GM18868 (cell line): ENCODE measurements around the gene CYB5A.

Experiments
- ATAC-seq: cut with Tn5 transposase; IDR thresholded peaks from one replicate; pipeline ENCODE4 v1.9.1; 2021; ENCODE audit warnings: mild to moderate bottlenecking, moderate library complexity; ENCODE audit not compliant: unreplicated experiment

CYB5A gene

DNA sequence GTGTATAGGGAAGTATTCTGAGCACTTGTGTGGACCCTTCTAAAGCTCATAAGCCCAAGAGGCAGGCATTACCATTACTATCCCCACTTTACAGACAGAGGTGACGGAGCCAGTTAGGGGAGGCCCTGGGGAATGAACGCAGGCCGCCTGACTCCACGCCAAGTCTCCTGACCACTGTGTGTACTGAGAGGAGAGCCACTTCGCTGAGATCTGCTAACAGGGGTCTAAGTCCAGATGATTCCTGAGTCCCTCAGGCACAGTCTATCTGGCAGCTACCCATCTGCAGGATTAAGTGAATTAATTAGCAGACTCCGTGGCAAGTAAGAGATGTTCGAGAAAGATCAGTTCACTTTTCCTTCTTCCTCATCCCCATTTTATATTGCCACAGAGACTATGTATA, 13.7 kb downstream of the CYB5A start:
- ATAC-seq: no peak

GRCh38 chr18:74277296-74277695, 14.5 kb downstream of the CYB5A start:
- no peak for ATAC-seq

- no peak for ATAC-seq
These were observed 15.2 kb downstream of the CYB5A start for GRCh38 chr18:74276609-74277008.

DNA sequence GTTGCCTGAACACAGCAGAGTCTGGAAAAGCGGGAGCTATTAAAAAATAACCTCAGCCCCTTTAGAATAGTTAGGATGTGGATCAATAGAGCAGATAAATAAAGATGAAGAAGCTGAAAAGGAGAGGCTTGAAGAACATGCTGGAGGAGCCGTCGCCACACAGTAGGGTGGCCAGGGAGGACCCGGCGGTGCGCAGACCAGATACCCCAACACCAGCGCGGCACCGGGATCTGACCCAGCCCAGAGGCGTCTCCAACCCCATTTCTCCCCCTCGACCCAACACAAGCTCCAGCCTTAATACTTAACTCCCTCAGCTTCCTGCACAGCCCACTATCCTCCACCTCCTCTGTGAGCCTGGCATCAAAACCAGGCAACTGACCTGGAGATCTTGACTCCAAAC, 16.0 kb downstream of the CYB5A start:
- ATAC-seq: no peak

GRCh38 chr18:74274700-74275099, 17.1 kb downstream of the CYB5A start:
- ATAC-seq: no peak

DNA sequence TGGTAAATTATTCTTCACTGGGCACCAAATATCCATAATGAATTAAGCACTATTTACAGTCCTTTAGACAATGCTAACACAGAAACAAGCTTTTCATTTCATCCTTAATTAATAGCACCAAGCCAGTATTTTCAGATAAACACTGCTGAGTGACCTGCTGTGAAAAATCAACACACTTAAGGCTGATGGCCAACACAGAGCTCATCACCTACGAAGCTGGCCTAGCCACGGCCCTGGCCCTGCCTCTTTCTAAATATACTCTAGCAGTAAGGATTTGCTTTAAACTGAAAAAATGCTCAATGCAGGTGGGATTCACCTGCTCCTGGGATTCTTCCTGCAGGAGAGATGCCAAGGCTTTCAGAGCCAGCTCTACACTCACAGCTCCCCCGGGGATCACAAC, 18.4 kb downstream of the CYB5A start:
- ATAC-seq: no peak

DNA sequence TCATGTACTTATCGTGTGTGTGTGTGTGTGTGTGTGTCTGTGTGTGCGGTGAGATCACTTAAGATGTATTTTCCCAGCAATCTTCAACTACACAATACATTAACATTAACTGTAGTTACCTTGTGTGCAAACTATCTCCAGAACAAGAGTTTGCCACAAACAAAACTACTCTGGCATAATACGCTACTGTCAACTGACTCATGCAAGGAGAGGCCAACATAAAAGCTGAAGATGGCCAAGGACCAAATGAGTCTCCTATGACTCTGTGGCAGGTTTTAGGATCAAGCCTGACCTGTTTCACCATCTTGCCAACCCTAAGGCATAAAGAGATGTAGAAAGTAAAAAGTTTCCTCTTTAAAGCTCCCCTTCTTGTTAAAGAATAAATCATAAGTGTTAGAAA, 20.1 kb downstream of the CYB5A start:
- ATAC-seq: no peak

DNA sequence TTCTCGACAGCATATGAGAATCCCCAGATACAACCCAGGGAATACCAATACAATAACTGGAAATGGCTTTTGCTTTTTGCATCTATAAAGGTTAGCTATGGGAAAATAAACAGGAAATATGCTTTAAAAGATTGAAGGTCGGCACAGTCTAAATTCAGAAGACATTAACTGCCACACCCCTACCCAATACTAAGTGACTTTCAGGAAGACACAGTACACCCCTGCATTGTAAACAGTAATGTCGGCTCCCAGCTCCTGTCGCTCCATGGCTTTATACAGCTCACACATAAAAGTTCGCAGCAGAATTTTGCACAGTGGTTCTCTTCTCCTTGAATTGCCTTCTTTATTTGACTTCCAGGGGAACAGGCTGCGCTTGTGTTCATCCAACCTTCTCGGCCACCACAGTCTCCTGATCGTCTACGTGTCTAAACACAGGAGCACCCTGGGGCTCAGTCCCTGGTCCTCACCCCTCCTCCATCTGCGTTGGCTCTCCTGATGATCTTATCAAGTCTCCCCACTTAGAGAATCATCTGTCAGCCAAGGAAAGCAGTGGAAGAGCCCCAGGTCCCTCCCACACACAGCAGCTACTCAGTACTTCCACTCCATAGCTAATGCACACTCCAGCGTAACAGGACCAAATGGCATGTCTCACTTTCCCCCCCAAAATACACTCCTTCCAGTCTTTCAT, 22.7 kb downstream of the CYB5A start:
- ATAC-seq: no peak

DNA sequence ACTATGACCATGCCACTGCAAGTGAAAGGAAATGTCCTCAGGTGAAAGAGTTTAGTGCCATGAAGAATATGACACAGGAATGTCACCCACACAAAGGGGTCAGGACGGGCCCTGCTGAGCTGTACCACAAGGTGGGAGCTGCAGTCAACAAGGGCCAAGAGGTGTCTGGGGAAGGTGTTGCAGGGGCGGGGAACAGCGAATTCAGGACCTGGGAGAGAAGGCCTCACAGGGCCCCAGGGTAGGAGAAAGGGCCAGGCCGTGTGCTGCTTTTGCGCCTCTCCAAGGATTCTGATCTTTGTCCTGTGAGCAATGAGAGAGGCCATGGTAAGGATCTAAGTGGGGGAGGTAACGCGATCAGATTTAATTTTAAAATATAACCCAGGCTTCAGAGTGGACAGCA, 23.6 kb downstream of the CYB5A start:
- ATAC-seq: no peak

- ATAC-seq: no peak
These were observed 25.6 kb downstream of the CYB5A start for GRCh38 chr18:74266161-74266560.

GRCh38 chr18:74265546-74266098, 26.1 kb downstream of the CYB5A start:
- no peak for ATAC-seq

DNA sequence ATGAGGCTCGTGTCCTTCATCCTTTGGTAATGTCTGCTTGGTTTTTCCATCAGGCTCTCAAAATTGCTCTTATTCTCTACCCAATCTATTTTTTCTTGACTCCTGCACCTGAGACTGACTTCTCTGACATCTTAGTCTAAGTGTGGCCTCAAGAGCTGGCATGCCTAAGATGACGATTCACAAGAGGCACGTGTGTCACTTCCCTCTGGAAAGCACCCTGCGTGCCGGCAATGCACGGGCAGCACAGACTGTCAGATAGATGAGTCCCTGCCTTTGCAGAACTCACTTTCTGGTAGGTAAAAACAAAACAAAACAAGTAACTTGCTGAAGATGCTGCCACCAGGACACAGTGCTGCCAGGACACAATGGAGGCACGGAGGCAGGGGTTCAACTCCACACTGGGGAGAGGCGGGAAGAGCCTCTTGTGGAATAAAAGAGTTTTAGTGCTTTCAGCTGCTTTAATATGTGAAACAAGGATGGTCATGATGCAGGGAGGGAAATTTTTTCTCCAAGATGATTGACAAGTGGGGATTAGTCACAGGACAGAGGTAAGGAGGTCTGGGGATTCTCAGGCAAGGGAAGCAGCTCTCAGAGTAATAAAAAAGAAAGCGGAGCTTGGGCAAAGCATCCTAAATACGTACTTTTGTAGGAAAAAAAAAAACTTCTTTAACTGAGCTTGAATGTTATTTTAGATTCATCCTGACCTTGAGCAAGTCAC, 27.3 kb downstream of the CYB5A start:
- peak; percentile 100 for ATAC-seq

DNA sequence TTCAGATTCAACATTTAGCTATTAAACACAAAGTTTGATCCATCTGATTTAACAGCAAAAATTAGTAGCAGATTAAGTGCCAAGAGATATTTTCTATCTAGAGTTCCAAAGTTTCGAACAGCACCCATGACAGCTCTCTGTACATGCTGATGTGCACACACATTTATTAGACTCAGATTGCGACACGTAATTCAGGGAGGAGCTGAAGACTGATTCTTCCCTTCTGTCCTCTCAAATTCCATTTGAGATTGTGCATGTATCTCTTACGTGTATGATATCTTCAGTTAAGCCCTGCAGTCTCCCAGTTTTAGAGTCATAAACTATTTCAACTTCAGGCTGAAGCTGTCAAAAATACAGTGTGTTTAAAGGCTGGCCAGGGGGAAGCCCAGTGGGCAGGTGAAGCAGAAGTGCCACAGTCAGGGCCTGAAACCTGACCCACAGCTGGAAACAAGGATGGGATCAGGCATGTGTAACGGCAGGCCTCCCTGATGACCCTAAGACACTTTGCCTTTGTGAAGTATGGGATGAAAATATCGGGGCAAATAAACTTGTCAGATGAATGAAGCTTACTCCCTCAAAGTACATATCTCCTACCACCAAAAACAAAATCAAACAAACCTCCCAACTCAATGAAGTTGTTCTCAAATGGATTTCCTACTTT, 30.6 kb downstream of the CYB5A start:
- ATAC-seq: no peak

DNA sequence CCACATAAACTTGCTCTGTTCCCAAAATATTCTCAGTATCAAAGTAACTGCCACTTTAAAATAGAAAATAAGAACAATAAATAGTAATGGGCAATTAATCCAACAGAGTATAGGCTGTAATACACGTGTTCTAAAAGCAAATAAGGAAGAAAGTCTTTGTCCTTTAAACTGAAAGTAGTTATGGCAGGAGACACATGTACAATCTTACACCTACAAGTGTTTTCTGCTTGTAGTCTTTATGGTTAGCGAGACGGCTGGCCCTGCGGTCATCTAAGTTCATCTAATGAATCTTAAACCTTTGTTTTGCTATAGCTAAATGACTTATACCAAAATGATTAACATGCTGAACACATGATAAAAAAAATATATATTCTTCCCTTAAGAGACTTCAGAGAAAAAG, 32.4 kb downstream of the CYB5A start:
- no peak for ATAC-seq

DNA sequence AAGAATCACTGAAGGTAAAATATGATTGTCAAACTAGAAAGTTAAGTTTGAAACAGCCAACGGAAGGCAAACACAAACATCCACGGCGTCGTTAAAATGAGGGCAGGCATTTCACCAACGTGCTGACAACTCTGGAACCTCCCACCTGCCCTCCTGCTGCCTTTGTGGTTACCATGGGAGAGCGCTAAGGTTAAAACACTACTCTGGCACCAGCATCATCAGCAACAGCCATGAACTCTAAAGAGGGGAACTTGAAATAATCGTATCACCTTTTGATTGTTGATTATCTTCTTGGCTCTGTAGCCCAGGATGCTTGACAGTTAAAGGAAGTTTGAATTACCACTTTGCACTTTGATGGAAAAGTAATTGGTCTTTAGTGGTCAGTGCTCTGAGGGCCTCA, 34.7 kb downstream of the CYB5A start:
- no peak for ATAC-seq

GRCh38 chr18:74256190-74256589, 35.6 kb downstream of the CYB5A start:
- ATAC-seq: no peak

GRCh38 chr18:74255131-74255616, 36.6 kb downstream of the CYB5A start:
- no peak for ATAC-seq

- ATAC-seq: no peak
These were observed 39.7 kb downstream of the CYB5A start for GRCh38 chr18:74252039-74252395.

DNA sequence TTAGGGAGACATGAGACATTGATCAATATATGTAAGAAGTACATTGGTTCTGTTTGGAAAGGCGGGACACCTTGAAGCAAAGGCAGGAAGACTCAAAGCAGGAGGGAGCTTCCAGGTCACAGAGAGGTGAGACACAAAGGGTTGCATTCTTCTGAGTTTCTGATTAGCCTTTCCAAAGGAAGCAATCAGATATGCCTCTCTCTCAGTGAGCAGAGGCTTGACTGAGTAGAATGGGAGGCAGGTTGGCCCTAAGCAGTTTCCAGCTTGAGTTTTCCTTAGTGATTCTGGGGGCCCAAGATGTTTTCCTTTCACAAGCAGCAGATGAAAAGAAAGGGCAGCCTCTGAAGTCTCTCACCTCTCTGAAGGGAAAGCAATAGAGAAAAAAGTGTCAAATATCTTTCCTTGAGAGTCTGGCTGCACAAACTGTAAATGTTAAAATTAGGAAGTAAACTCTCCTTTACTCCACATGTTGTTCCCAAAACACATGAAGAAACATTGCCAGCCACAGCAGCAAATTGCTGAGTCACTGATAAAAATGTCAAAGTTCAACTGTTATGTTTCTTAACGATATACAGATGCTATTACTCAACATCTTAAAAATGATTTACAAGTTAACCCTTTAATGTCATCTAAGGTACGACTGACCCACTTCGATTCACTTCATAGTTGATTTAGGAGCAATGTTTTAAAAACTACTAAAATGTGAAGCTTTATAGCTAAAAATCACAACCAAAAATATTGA, 40.3 kb downstream of the CYB5A start:
- ATAC-seq: no peak

GRCh38 chr18:74250131-74250530, 41.6 kb downstream of the CYB5A start:
- no peak for ATAC-seq
